Stomach (tissue), 4 donors: ENCODE results near the gene PRR20E.

ENCODE experiments used
- EP300 ChIP-seq: sonication (generic); formaldehyde crosslinking; IDR thresholded peaks from one replicate; pipeline ENCODE4 v1.6.1; 2017; ENCODE audit warnings: antibody characterized with exemption
- POLR2A ChIP-seq, 4 donors: fragments of 450-650 bp; IDR thresholded peaks; one replicate each; pipeline ENCODE4 v1.6.1; 2016; ENCODE audit warnings: antibody characterized with exemption in 4 of 4, control low read depth in 2 of 4, mild to moderate bottlenecking in 1 of 4, moderate library complexity in 1 of 4
- POLR2AphosphoS5 ChIP-seq, 3 donors: sonication (generic); formaldehyde crosslinking; IDR thresholded peaks; one replicate each; pipeline ENCODE4 v1.6.1; 2016; ENCODE audit warnings: antibody characterized with exemption in 3 of 3
- TF ChIP-seq, protein P1 (sequence below), 7 experiments: fragments of 450-650 bp in 4 of 7; fragments of 200-600 bp in 3 of 7; sonication (generic) in 3 of 7; IDR thresholded peaks; one replicate each; pipeline ENCODE4 v1.5.1; 2016 to 2019; ENCODE audit warnings: antibody characterized with exemption in 7 of 7, control low read depth in 2 of 7, mild to moderate bottlenecking in 1 of 7

DNA sequence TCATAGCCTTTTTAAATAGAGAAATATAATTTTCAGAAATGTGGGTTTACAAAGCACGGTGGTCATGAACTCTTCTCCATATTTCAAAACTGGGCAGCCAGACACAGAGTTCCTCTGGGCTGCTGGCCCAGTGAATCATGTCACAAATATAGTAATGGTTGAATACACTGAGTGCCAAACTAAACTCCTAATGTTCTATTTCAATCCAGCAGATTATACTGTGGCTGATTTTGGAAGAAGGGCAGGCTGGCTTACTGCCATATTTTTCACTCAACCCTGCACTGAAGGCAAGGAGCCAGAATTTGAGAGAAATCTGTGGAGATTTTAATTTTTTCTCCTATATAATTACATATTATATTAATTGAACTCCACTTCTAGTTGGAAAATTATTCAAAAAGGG is 43.3 kb upstream of the PRR20E start:
- TF ChIP-seq POLR2A (IDR thresholded peaks at IDR 0.05) (no peak), EP300 (no peak), POLR2AphosphoS5 (IDR thresholded peaks at IDR 0.05) (no peak)
- TF ChIP-seq, protein P1, sequence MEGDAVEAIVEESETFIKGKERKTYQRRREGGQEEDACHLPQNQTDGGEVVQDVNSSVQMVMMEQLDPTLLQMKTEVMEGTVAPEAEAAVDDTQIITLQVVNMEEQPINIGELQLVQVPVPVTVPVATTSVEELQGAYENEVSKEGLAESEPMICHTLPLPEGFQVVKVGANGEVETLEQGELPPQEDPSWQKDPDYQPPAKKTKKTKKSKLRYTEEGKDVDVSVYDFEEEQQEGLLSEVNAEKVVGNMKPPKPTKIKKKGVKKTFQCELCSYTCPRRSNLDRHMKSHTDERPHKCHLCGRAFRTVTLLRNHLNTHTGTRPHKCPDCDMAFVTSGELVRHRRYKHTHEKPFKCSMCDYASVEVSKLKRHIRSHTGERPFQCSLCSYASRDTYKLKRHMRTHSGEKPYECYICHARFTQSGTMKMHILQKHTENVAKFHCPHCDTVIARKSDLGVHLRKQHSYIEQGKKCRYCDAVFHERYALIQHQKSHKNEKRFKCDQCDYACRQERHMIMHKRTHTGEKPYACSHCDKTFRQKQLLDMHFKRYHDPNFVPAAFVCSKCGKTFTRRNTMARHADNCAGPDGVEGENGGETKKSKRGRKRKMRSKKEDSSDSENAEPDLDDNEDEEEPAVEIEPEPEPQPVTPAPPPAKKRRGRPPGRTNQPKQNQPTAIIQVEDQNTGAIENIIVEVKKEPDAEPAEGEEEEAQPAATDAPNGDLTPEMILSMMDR (IDR thresholded peaks at IDR 0.05) = no peak
